A673 (cell line): ENCODE results near the gene RBP7.

Experiments
- CTCF ChIP-seq: fragments of 300-800, 200-600 bp; sonication (generic); conservative IDR thresholded peaks from 2 replicates; pipeline ENCODE4 v1.5.1; 2017; ENCODE audit warnings: low read depth, mild to moderate bottlenecking, antibody characterized with exemption, low read length, moderate library complexity, mixed read lengths
- EZH2 ChIP-seq: fragments of 200-600 bp; sonication (generic); IDR thresholded peaks from 2 replicates; pipeline ENCODE4 v1.6.1; 2017; ENCODE audit warnings: borderline replicate concordance, low read depth, mild to moderate bottlenecking, mixed read lengths, antibody characterized with exemption, low read length; ENCODE audit not compliant: poor library complexity, severe bottlenecking

GRCh38 chr1:10025354-10025753 lies 28.3 kb downstream of the RBP7 start:
- TF ChIP-seq CTCF (no peak), EZH2 (no peak)
